Measurements from ENCODE around the gene MACF1. TPM values are rescaled to one million over a fixed set of nuclear protein-coding genes. Genes with fewer than 3 reads are reported as not detected.

The MACF1 gene
- total and polyA plus RNA-seq, 2 of the 13 experiments (the other 11 are each of a cell fraction or from before 2014, with no cell fraction given), result 36.7 to 65.4 TPM

DNA sequence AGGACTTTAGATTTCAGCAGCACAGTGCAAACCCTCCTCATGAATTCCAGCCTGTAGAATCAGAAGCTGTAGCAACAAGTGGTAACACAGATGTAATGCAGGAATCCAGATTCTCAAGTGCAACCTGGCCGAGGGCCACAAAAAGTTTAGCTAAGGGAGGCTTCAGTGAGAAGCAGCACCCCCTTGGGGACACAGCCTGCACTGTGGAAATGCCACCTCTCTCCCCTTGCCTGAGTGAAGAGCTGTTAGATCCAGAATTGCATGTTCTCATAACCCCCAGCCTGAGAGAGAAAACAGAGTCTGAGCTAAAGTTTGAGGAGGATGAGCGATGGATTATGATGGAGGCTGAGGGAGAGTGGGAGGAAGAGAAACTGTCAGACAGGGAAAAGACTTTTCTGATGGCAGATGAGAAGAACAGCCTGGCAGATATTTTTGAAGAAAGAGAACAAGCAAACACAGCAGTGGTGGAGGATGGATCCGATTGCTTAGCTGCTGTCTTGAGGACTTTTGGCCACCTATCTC lies 206.5 kb downstream of the MACF1 start (continued):
- TF ChIP-seq ATF5 (CRISPR knock-in tag; IDR thresholded peaks at IDR 0.05; ENCODE audit: low read depth), result 0 out of 2 replicates have a peak, but pooled peaks have one; percentile 37
- no peak for TF ChIP-seq ZBTB20 (CRISPR knock-in tag; IDR thresholded peaks at IDR 0.05; ENCODE audit: borderline replicate concordance, low read depth)
- no peak for TF ChIP-seq FOXO1 (CRISPR knock-in tag; IDR thresholded peaks at IDR 0.05)
- TF ChIP-seq CERS6 (CRISPR knock-in tag; IDR thresholded peaks at IDR 0.05), result no peak
- TF ChIP-seq, protein P1, sequence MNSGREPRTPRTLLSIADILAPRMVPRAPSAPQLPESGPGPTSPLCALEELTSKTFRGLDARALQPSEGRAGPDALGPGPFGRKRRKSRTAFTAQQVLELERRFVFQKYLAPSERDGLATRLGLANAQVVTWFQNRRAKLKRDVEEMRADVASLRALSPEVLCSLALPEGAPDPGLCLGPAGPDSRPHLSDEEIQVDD (CRISPR knock-in tag; IDR thresholded peaks at IDR 0.05; ENCODE audit: borderline replicate concordance), result no peak
- TF ChIP-seq, protein P2, sequence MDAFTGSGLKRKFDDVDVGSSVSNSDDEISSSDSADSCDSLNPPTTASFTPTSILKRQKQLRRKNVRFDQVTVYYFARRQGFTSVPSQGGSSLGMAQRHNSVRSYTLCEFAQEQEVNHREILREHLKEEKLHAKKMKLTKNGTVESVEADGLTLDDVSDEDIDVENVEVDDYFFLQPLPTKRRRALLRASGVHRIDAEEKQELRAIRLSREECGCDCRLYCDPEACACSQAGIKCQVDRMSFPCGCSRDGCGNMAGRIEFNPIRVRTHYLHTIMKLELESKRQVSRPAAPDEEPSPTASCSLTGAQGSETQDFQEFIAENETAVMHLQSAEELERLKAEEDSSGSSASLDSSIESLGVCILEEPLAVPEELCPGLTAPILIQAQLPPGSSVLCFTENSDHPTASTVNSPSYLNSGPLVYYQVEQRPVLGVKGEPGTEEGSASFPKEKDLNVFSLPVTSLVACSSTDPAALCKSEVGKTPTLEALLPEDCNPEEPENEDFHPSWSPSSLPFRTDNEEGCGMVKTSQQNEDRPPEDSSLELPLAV (CRISPR knock-in tag; conservative IDR thresholded peaks at IDR 0.05; ENCODE audit: low read depth), result no peak
- TF ChIP-seq ZNF614 (CRISPR knock-in tag; IDR thresholded peaks at IDR 0.05; ENCODE audit: borderline replicate concordance), result no peak
- peak; percentile 71 for TF ChIP-seq SMC3 (IDR thresholded peaks at IDR 0.05; ENCODE audit: low read length)
- TF ChIP-seq, protein P3, sequence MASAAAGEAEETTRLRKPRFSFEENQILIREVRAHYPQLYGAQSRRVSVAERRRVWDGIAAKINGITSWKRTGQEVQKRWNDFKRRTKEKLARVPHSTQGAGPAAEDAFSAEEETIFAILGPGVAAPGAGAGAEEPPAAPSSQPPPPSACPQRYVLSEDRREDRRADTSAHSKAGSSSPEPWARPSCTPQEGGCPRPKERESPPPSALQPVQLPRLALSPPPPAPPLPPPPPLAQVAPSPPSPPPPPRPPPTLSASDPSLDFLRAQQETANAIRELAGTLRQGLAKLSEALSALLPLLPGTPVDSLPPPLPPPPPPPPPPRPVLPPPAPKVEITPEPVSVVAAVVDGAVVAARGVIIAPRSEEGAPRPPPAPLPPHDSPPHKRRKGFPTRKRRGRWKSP (CRISPR knock-in tag; IDR thresholded peaks at IDR 0.05), result peak; percentile 61; the same call in 1 of the 2 replicates
- TF ChIP-seq, protein P4, sequence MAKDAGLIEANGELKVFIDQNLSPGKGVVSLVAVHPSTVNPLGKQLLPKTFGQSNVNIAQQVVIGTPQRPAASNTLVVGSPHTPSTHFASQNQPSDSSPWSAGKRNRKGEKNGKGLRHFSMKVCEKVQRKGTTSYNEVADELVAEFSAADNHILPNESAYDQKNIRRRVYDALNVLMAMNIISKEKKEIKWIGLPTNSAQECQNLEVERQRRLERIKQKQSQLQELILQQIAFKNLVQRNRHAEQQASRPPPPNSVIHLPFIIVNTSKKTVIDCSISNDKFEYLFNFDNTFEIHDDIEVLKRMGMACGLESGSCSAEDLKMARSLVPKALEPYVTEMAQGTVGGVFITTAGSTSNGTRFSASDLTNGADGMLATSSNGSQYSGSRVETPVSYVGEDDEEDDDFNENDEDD (CRISPR knock-in tag; IDR thresholded peaks at IDR 0.05; ENCODE audit: borderline replicate concordance), result no peak
- no peak for TF ChIP-seq SETDB1 (CRISPR knock-in tag; IDR thresholded peaks at IDR 0.05; ENCODE audit: borderline replicate concordance)
- TF ChIP-seq ZNF274 (CRISPR knock-in tag; IDR thresholded peaks at IDR 0.05), result no peak
- TF ChIP-seq ZNF180 (CRISPR knock-in tag; IDR thresholded peaks at IDR 0.05; ENCODE audit: borderline replicate concordance, low read depth), result no peak
- peak; percentile 76 for TF ChIP-seq CTCF (CRISPR knock-in tag; IDR thresholded peaks at IDR 0.05)
- TF ChIP-seq ZNF883 (CRISPR knock-in tag; IDR thresholded peaks at IDR 0.05; ENCODE audit: not compliant biosample characterization), result no peak
- TF ChIP-seq IKZF1 (IDR thresholded peaks at IDR 0.05), result no peak

All from HepG2 (cell line).